Measurements from ENCODE around the gene LAPTM5. TPM values are rescaled to one million over a fixed set of nuclear protein-coding genes. Genes with fewer than 3 reads are reported as not detected.

LAPTM5 gene
- total RNA-seq, 2 donors from 2014 or later = 14.9 to 39.1 TPM

GRCh38 chr1:30756545-30757351, 826 bp downstream of the LAPTM5 start:
- DNase-seq (ENCODE audit: low spot score) = no peak
- 74% methylated on average over 17 of the region's 17 CpGs for WGBS
- Histone ChIP-seq H3K4me1 (replicated peaks) (no peaks in the 10 kb centered on the region), H3K27me3 (replicated peaks; ENCODE audit: insufficient read depth) (no peaks in the 10 kb centered on the region), H3K4me3 (peak overlapping the region; percentile 4 to 10), H3K27ac (peak overlapping the region; percentile 17 to 18), H3K36me3 (no peaks in the 10 kb centered on the region), H3K9me3 (no peaks in the 10 kb centered on the region)
- intact Hi-C loops (cut with DNase I) = no loop called here
- no peak for TF ChIP-seq POLR2A (IDR thresholded peaks at IDR 0.05)
- TF ChIP-seq, protein P1, sequence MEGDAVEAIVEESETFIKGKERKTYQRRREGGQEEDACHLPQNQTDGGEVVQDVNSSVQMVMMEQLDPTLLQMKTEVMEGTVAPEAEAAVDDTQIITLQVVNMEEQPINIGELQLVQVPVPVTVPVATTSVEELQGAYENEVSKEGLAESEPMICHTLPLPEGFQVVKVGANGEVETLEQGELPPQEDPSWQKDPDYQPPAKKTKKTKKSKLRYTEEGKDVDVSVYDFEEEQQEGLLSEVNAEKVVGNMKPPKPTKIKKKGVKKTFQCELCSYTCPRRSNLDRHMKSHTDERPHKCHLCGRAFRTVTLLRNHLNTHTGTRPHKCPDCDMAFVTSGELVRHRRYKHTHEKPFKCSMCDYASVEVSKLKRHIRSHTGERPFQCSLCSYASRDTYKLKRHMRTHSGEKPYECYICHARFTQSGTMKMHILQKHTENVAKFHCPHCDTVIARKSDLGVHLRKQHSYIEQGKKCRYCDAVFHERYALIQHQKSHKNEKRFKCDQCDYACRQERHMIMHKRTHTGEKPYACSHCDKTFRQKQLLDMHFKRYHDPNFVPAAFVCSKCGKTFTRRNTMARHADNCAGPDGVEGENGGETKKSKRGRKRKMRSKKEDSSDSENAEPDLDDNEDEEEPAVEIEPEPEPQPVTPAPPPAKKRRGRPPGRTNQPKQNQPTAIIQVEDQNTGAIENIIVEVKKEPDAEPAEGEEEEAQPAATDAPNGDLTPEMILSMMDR (IDR thresholded peaks at IDR 0.05) = no peak
- TF ChIP-seq POLR2AphosphoS5 (IDR thresholded peaks at IDR 0.05) = no peak

GRCh38 chr1:30756206-30756544, 1.4 kb downstream of the LAPTM5 start:
- WGBS = 95% methylated on average over 4 of the region's 4 CpGs
- H3K4me3 ChIP-seq = no peak overlapping the region
- H3K27ac ChIP-seq = no peak overlapping the region

DNA sequence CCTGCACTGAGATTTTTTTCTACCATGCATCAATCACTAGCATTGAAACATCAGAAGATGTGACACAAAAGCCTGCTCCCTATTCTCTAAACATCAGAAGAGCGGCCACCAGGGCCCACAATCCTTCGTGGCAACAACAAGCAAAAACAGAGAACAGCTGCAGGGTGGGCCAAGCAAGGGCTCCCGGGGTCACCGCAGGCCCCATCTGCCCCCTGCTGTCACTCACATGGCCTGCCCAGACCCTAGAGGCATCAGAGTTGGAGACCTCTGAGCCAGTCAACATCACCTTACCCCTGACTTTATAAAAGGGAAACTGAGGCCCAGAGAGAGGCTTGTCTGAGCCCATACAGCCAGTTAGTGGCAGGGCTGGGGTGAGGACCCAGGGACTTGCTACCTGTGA, 1.8 kb downstream of the LAPTM5 start:
- Histone ChIP-seq H3K27ac (no peak overlapping the region), H3K9me3 (no peaks in the 10 kb centered on the region), H3K27me3 (replicated peaks; ENCODE audit: insufficient read depth) (no peaks in the 10 kb centered on the region), H3K4me3 (no peak overlapping the region), H3K4me1 (replicated peaks) (no peaks in the 10 kb centered on the region), H3K36me3 (no peaks in the 10 kb centered on the region)
- no peak for TF ChIP-seq POLR2AphosphoS5 (IDR thresholded peaks at IDR 0.05)
- TF ChIP-seq, protein P1 (IDR thresholded peaks at IDR 0.05) = no peak
- TF ChIP-seq POLR2A (IDR thresholded peaks at IDR 0.05) = no peak
- intact Hi-C loops (cut with DNase I) = no loop called here
- DNase-seq (ENCODE audit: low spot score) = no peak
- 87% methylated on average over 4 of the region's 4 CpGs for WGBS

More at GRCh38 chr1:30756206-30756544, 1.4 kb downstream of the LAPTM5 start:
- intact Hi-C loops (cut with DNase I) = no loop called here
- Histone ChIP-seq H3K36me3 (no peaks in the 10 kb centered on the region), H3K9me3 (no peaks in the 10 kb centered on the region), H3K4me1 (replicated peaks) (no peaks in the 10 kb centered on the region), H3K27me3 (replicated peaks; ENCODE audit: insufficient read depth) (no peaks in the 10 kb centered on the region)
- TF ChIP-seq, protein P1 (IDR thresholded peaks at IDR 0.05) = no peak
- TF ChIP-seq POLR2AphosphoS5 (IDR thresholded peaks at IDR 0.05) (no peak), POLR2A (IDR thresholded peaks at IDR 0.05) (no peak)
- DNase-seq (ENCODE audit: low spot score) = no peak

GRCh38 chr1:30755334-30755733, 2.2 kb downstream of the LAPTM5 start:
- Histone ChIP-seq H3K27me3 (replicated peaks; ENCODE audit: insufficient read depth) (no peaks in the 10 kb centered on the region), H3K36me3 (no peaks in the 10 kb centered on the region), H3K4me1 (replicated peaks) (no peaks in the 10 kb centered on the region), H3K27ac (no peak overlapping the region), H3K9me3 (no peaks in the 10 kb centered on the region), H3K4me3 (no peak overlapping the region)
- 94% methylated on average over 6 of the region's 6 CpGs for WGBS
- intact Hi-C loops (cut with DNase I) = no loop called here
- no peak for DNase-seq (ENCODE audit: low spot score)
- TF ChIP-seq, protein P1 (IDR thresholded peaks at IDR 0.05) = no peak
- TF ChIP-seq POLR2AphosphoS5 (IDR thresholded peaks at IDR 0.05) (no peak), POLR2A (IDR thresholded peaks at IDR 0.05) (no peak)

DNA sequence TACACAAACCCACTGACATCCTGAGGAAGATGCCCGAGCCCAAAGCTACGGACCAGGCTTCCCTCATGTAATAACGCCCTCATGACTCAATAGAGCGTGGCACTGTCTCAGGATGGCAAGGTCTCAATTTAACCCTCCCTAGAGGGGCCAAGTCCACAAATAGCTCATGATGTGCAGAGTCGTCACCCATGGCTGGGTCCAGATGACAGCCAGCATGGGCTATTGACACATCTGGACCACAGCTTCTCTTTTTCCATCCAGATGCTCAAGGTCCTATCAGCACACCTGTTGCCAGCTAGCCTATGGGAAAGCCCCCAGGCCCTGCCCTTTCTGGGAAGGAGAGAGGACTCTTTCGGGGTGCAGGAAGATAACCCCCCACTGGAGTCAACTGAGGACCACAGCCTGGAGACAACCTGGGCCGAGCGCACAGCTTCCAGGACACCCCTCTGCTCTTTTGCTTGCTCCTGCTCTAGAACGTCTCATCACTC, 2.8 kb downstream of the LAPTM5 start:
- H3K4me3 ChIP-seq = no peak overlapping the region
- no peaks in the 10 kb centered on the region for H3K4me1 ChIP-seq (replicated peaks)
- DNase-seq (ENCODE audit: low spot score) = no peak
- 89% methylated on average over 9 of the region's 9 CpGs for whole genome bisulfite sequencing
- no peak overlapping the region for H3K27ac ChIP-seq
- H3K36me3 ChIP-seq = no peaks in the 10 kb centered on the region
- no peaks in the 10 kb centered on the region for H3K9me3 ChIP-seq
- H3K27me3 ChIP-seq (replicated peaks; ENCODE audit: insufficient read depth) = no peaks in the 10 kb centered on the region
- intact Hi-C loops (cut with DNase I) = no loop called here
- no peak for TF ChIP-seq POLR2A (IDR thresholded peaks at IDR 0.05)
- TF ChIP-seq, protein P1 (IDR thresholded peaks at IDR 0.05) = no peak
- TF ChIP-seq POLR2AphosphoS5 (IDR thresholded peaks at IDR 0.05) = no peak

Measured in prostate gland (tissue), 2 donors.